GM23338 (cell line): ENCODE results near the gene COL25A1.

ENCODE experiments used
- CREB1 ChIP-seq: fragments of 250-450 bp; sonication (Bioruptor Pico); IDR thresholded peaks from 2 replicates; pipeline ENCODE4 v1.5.0; 2020; ENCODE audit warnings: low read depth, mild to moderate bottlenecking, moderate library complexity
- CTCF ChIP-seq, 2 experiments: fragments of 200-600 bp in 1 of 2; sonication (generic) in 1 of 2; conservative IDR thresholded peaks; 2 replicates each; pipeline versions ENCODE4 v1.5.1 to v1.6.1; 2016 to 2017; ENCODE audit warnings: antibody characterized with exemption in 2 of 2, low read depth in 2 of 2, mild to moderate bottlenecking in 2 of 2, moderate library complexity in 1 of 2
- ETS1 ChIP-seq: IDR thresholded peaks from 2 replicates; pipeline ENCODE4 v1.6.1; 2016; ENCODE audit warnings: antibody characterized with exemption
- EZH2 ChIP-seq: fragments of 200-600 bp; sonication (generic); IDR thresholded peaks from one replicate; pipeline ENCODE4 v1.8.0; 2017; ENCODE audit warnings: antibody characterized with exemption, mild to moderate bottlenecking, low read depth; ENCODE audit not compliant: unreplicated experiment
- EZH2phosphoT487 ChIP-seq: fragments of 200-600 bp; sonication (generic); IDR thresholded peaks from one replicate; pipeline ENCODE4 v1.8.1; 2018; ENCODE audit warnings: antibody characterized with exemption; ENCODE audit not compliant: unreplicated experiment
- JUNB ChIP-seq: IDR thresholded peaks from one replicate; pipeline ENCODE4 v1.6.1; 2016; ENCODE audit warnings: antibody characterized with exemption; ENCODE audit not compliant: unreplicated experiment
- NANOG ChIP-seq: IDR thresholded peaks from 2 replicates; pipeline ENCODE4 v1.6.1; 2016; ENCODE audit warnings: antibody characterized with exemption, borderline replicate concordance
- POLR2AphosphoS5 ChIP-seq: IDR thresholded peaks from 2 replicates; pipeline ENCODE4 v1.6.1; 2016; ENCODE audit warnings: antibody characterized with exemption, low read depth
- REST ChIP-seq: IDR thresholded peaks from one replicate; pipeline ENCODE4 v1.6.1; 2018; ENCODE audit warnings: antibody characterized with exemption; ENCODE audit not compliant: unreplicated experiment
- STAT1 ChIP-seq: IDR thresholded peaks from one replicate; pipeline ENCODE4 v1.6.1; 2016; ENCODE audit warnings: antibody characterized with exemption; ENCODE audit not compliant: unreplicated experiment
- ZNF114 ChIP-seq: fragments of 250-450 bp; sonication (Bioruptor Pico); IDR thresholded peaks from 2 replicates; pipeline ENCODE4 v1.5.0; 2020; ENCODE audit warnings: mild to moderate bottlenecking, moderate library complexity
- ZNF331 ChIP-seq: fragments of 250-450 bp; sonication (Bioruptor Pico); IDR thresholded peaks from 2 replicates; pipeline ENCODE4 v1.5.0; 2020; ENCODE audit warnings: low read depth, mild to moderate bottlenecking, moderate library complexity
- ZNF462 ChIP-seq: fragments of 250-450 bp; sonication (Bioruptor Pico); IDR thresholded peaks from 2 replicates; pipeline ENCODE4 v1.5.0; 2020; ENCODE audit warnings: mild to moderate bottlenecking, moderate library complexity

- no peak for TF ChIP-seq CTCF (conservative IDR thresholded peaks at IDR 0.05; ENCODE audit: low read depth in 2 of 2)
- no peak for TF ChIP-seq EZH2
- no peak for TF ChIP-seq NANOG
- no peak for TF ChIP-seq POLR2AphosphoS5
- no peak for TF ChIP-seq EZH2phosphoT487
- TF ChIP-seq JUNB, result no peak
- no peak for TF ChIP-seq REST
- TF ChIP-seq CREB1, result no peak
- TF ChIP-seq ZNF114, result no peak
- TF ChIP-seq ETS1, result no peak
- no peak for TF ChIP-seq STAT1
- TF ChIP-seq ZNF331 (CRISPR knock-in tag), result no peak
- TF ChIP-seq ZNF462 (CRISPR knock-in tag), result no peak
Measured at GRCh38 chr4:109325698-109326097, 23.2 kb upstream of the COL25A1 start.
